Thymus (tissue), 2 donors: Measurements from ENCODE around the gene HSD17B4. TPM values are rescaled to one million over a fixed set of nuclear protein-coding genes. Genes with fewer than 3 reads are reported as not detected.

ENCODE experiments used
- polyA plus RNA-seq: library from polyadenylated mRNA; stranded (reverse); fragments of 200-250 nt; gene quantifications from one replicate; pipeline ENCODE4 v1.2.3, GENCODE V29; 2013
- total RNA-seq: library from RNA; stranded (reverse); fragments of 120-200 nt; gene quantifications from one replicate; pipeline ENCODE4 v1.2.4, GENCODE V29; 2013
- donor health status: healthy.

Gene HSD17B4
- total and polyA plus RNA-seq, 2 donors = 97.6 to 178 TPM

Other genes with a start within 250 kb of the HSD17B4 start
- 119 TPM for gene TNFAIP8, start 96.5 kb upstream of the HSD17B4 start, total RNA-seq
- gene TNFAIP8, start 96.5 kb upstream of the HSD17B4 start, polyA plus RNA-seq = 94.1 TPM
- not detected for gene FAM170A, start 177.1 kb downstream of the HSD17B4 start, total RNA-seq
- 0.05 TPM for gene FAM170A, start 177.1 kb downstream of the HSD17B4 start, polyA plus RNA-seq